ENCODE results near the gene UBR4. TPM values are rescaled to one million over a fixed set of nuclear protein-coding genes. Genes with fewer than 3 reads are reported as not detected.

Gene UBR4
- total and polyA plus RNA-seq, 2 experiments from 2014 or later, result 140 to 175 TPM

DNA sequence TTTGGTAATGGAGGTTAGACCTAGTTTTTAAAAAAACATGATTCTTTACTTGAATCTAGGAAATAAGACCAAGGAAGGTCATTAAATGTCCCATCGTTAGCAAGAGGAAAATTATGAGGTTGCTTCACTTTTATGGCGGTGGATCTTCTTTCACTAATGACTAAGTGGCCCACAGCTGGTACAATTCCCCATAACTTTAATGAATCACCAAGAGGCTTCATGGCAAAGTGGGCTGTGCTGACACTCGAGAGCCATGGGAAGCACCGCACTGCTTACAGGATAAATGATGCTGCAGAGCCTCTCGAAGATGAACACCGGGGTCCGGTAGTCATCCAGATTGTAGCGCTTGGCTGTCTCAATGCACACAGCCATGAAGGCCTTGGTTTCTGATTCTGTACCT is 108.8 kb downstream of the UBR4 start:
- no peak for DNase-seq (ENCODE audit: low spot score)
- Histone ChIP-seq H3K4me1 (ENCODE audit: insufficient read depth) (no peaks in the 10 kb centered on the region), H3K9me3 (ENCODE audit: low read depth) (no peaks in the 10 kb centered on the region), H3K4me3 (no peak overlapping the region), H3K9me2 (replicated peaks; ENCODE audit: insufficient read depth) (no peaks in the 10 kb centered on the region), H3K79me2 (peaks cover 4% of the 10 kb centered on the region), H3K36me3 (replicated peaks; ENCODE audit: insufficient read depth, low read depth) (peaks cover 3% of the 10 kb centered on the region), H3K27ac (no peak overlapping the region), H2AFZ (no peak overlapping the region), H4K20me1 (ENCODE audit: insufficient read depth, poor library complexity, severe bottlenecking) (peaks cover 3% of the 10 kb centered on the region), H3K27me3 (no peaks in the 10 kb centered on the region), H3K4me2 (no peak overlapping the region)
- 94% methylated on average over 8 of the region's 8 CpGs for WGBS (ENCODE audit: low lambda C conversion rate, missing lambda C conversion rate)
- TF ChIP-seq, protein P1, sequence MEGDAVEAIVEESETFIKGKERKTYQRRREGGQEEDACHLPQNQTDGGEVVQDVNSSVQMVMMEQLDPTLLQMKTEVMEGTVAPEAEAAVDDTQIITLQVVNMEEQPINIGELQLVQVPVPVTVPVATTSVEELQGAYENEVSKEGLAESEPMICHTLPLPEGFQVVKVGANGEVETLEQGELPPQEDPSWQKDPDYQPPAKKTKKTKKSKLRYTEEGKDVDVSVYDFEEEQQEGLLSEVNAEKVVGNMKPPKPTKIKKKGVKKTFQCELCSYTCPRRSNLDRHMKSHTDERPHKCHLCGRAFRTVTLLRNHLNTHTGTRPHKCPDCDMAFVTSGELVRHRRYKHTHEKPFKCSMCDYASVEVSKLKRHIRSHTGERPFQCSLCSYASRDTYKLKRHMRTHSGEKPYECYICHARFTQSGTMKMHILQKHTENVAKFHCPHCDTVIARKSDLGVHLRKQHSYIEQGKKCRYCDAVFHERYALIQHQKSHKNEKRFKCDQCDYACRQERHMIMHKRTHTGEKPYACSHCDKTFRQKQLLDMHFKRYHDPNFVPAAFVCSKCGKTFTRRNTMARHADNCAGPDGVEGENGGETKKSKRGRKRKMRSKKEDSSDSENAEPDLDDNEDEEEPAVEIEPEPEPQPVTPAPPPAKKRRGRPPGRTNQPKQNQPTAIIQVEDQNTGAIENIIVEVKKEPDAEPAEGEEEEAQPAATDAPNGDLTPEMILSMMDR (IDR thresholded peaks at IDR 0.05; ENCODE audit: poor library complexity), result no peak

DNA sequence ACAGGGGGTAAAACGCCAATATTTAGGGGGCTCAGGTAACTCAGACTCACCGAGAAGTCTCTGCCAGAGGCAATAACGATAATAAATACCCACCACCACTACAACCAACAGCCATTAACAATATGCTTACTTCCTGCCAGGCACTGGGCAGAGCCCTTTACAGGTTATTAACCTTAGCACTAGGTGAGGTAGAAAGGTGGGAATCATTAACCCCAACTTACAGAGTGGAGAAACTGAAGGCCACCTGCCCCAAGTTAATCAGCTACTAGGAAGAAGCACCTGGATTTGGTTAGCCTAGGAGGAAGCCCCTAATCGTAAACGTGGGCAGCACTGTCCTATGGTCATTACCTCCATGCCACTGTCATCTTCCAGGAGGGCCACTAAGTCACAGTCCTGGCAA is 110.0 kb downstream of the UBR4 start:
- Histone ChIP-seq H3K9me2 (replicated peaks; ENCODE audit: insufficient read depth) (no peaks in the 10 kb centered on the region), H3K4me1 (ENCODE audit: insufficient read depth) (no peaks in the 10 kb centered on the region), H3K79me2 (peaks cover 4% of the 10 kb centered on the region), H3K9me3 (ENCODE audit: low read depth) (no peaks in the 10 kb centered on the region), H3K27ac (no peak overlapping the region), H3K27me3 (no peaks in the 10 kb centered on the region), H3K4me2 (no peak overlapping the region), H3K36me3 (replicated peaks; ENCODE audit: insufficient read depth, low read depth) (peaks cover 3% of the 10 kb centered on the region), H4K20me1 (ENCODE audit: insufficient read depth, poor library complexity, severe bottlenecking) (peaks cover 3% of the 10 kb centered on the region), H2AFZ (no peak overlapping the region), H3K4me3 (no peak overlapping the region)
- TF ChIP-seq EZH2phosphoT487 (IDR thresholded peaks at IDR 0.05; ENCODE audit: low read depth, severe bottlenecking, unreplicated experiment) (no peak), EZH2 (IDR thresholded peaks at IDR 0.05; ENCODE audit: borderline replicate concordance) (no peak)
- TF ChIP-seq, protein P1 (IDR thresholded peaks at IDR 0.05; ENCODE audit: poor library complexity), result no peak
- DNase-seq (ENCODE audit: low spot score), result no peak
- WGBS (ENCODE audit: low lambda C conversion rate, missing lambda C conversion rate), result 85% methylated on average over 5 of the region's 5 CpGs

GRCh38 chr1:19096990-19097389 is 113.1 kb downstream of the UBR4 start:
- Histone ChIP-seq H3K4me2 (no peak overlapping the region), H3K9me2 (replicated peaks; ENCODE audit: insufficient read depth) (no peaks in the 10 kb centered on the region), H3K27ac (no peak overlapping the region), H3K27me3 (no peaks in the 10 kb centered on the region), H3K9me3 (ENCODE audit: low read depth) (no peaks in the 10 kb centered on the region), H3K79me2 (peaks cover 4% of the 10 kb centered on the region), H3K36me3 (replicated peaks; ENCODE audit: insufficient read depth, low read depth) (peaks cover 18% of the 10 kb centered on the region), H3K4me3 (no peak overlapping the region), H2AFZ (no peak overlapping the region), H3K4me1 (ENCODE audit: insufficient read depth) (no peaks in the 10 kb centered on the region), H4K20me1 (ENCODE audit: insufficient read depth, poor library complexity, severe bottlenecking) (peaks cover 3% of the 10 kb centered on the region)
- TF ChIP-seq, protein P1 (IDR thresholded peaks at IDR 0.05; ENCODE audit: poor library complexity), result no peak
- TF ChIP-seq EZH2phosphoT487 (IDR thresholded peaks at IDR 0.05; ENCODE audit: low read depth, severe bottlenecking, unreplicated experiment), result no peak
- no peak for DNase-seq (ENCODE audit: low spot score)
- 93% methylated on average over 5 of the region's 5 CpGs for WGBS (ENCODE audit: low lambda C conversion rate, missing lambda C conversion rate)
